B cell (primary cell): ENCODE results near the gene TXNRD1. TPM values are rescaled to one million over a fixed set of nuclear protein-coding genes. Genes with fewer than 3 reads are reported as not detected.

Experiments
- ATAC-seq: fragments of 200-7000 bp; cut with Tn5 transposase; one replicate; pipeline ENCODE4 v1.10.0; 2021; ENCODE audit warnings: low read depth, mild to moderate bottlenecking, moderate number of reproducible peaks, moderate library complexity
- CTCF ChIA-PET: fragments of 350-600 bp; sonication (Branson Sonifier 250); formaldehyde crosslinking; loops from one replicate; lab custom pipeline; 2021; ENCODE audit warnings: antibody characterized with exemption, inconsistent platforms; lab: Charles Lee
- POLR2A ChIA-PET: fragments of 350-600 bp; sonication (Branson Sonifier 250); formaldehyde crosslinking; loops from one replicate; lab custom pipeline; 2021; ENCODE audit warnings: antibody characterized with exemption; lab: Charles Lee
- DNase-seq: peaks from one replicate; pipeline ENCODE4 v3.0.0; 2013
- H2AFZ ChIP-seq: 2 replicates; pipeline ENCODE4 v1.6.1; 2012; ENCODE audit warnings: mild to moderate bottlenecking, low read depth, low read length; ENCODE audit not compliant: insufficient read depth, poor library complexity, severe bottlenecking
- H3K27ac ChIP-seq, 2 donors: 1 replicate in 1 of 2; 2 replicates in 1 of 2; pipeline ENCODE4 v1.5.1; 2012 to 2013; ENCODE audit warnings: low read length in 2 of 2, mild to moderate bottlenecking in 2 of 2, moderate library complexity in 1 of 2
- H3K27me3 ChIP-seq, 4 experiments: fragments of 200-600 bp in 1 of 4; sonication (generic) in 1 of 4; replicated peaks in 1 of 4; 1 replicate in 2 of 4; 2 replicates in 2 of 4; pipeline versions ENCODE4 v1.6.1 to v1.7.0; 2013 to 2016; ENCODE audit warnings: low read length in 3 of 4, mild to moderate bottlenecking in 2 of 4, mixed read lengths in 1 of 4, moderate library complexity in 1 of 4; ENCODE audit not compliant: insufficient read depth in 4 of 4, control insufficient read depth in 3 of 4; ENCODE audit errors: control extremely low read depth in 1 of 4
- H3K36me3 ChIP-seq, 2 experiments: replicated peaks in 1 of 2; 1 replicate in 1 of 2; 2 replicates in 1 of 2; pipeline versions ENCODE4 v1.6.1 to v1.7.1; 2013; ENCODE audit warnings: low read length in 1 of 2; ENCODE audit not compliant: insufficient read depth in 2 of 2, control insufficient read depth in 1 of 2; ENCODE audit errors: control extremely low read depth in 1 of 2, extremely low read depth in 1 of 2
- H3K4me1 ChIP-seq, 2 donors: fragments of 200-600 bp in 1 of 2; sonication (generic) in 1 of 2; 1 replicate in 1 of 2; 2 replicates in 1 of 2; pipeline versions ENCODE4 v1.5.1 to v1.6.1; 2013 to 2017; ENCODE audit warnings: low read length in 2 of 2; ENCODE audit not compliant: control insufficient read depth in 2 of 2, insufficient read depth in 2 of 2
- H3K4me2 ChIP-seq: replicated peaks from 2 replicates; pipeline ENCODE3; 2012; ENCODE audit warnings: mild to moderate bottlenecking, low read depth, low read length; ENCODE audit not compliant: poor library complexity, severe bottlenecking
- H3K4me3 ChIP-seq, 5 experiments: fragments of 200-600 bp in 1 of 5; sonication (generic) in 1 of 5; 1 replicate in 3 of 5; 2 replicates in 2 of 5; pipeline versions ENCODE4 v1.5.1 to v1.7.0; 2011 to 2016; ENCODE audit warnings: low read length in 4 of 5, mild to moderate bottlenecking in 4 of 5, low read depth in 2 of 5, control low read depth in 1 of 5, moderate library complexity in 1 of 5; ENCODE audit not compliant: insufficient read depth in 1 of 5; ENCODE audit errors: control extremely low read depth in 1 of 5, extremely low read depth in 1 of 5
- H3K79me2 ChIP-seq: fragments of 200-600 bp; sonication (generic); one replicate; pipeline ENCODE4 v1.6.0; 2016; ENCODE audit warnings: low read length; ENCODE audit not compliant: control insufficient read depth, insufficient read depth
- H3K9ac ChIP-seq: fragments of 200-600 bp; sonication (generic); 2 replicates; pipeline ENCODE4 v1.6.1; 2017; ENCODE audit warnings: mild to moderate bottlenecking, low read length, moderate library complexity
- H3K9me3 ChIP-seq, 3 donors: one replicate each; pipeline versions ENCODE4 v1.6.1 to v1.7.1; 2013; ENCODE audit warnings: low read length in 2 of 3; ENCODE audit not compliant: control insufficient read depth in 2 of 3, insufficient read depth in 1 of 3; ENCODE audit errors: control extremely low read depth in 1 of 3
- H4K20me1 ChIP-seq: 2 replicates; pipeline ENCODE4 v1.6.0; 2012; ENCODE audit warnings: mild to moderate bottlenecking, low read length; ENCODE audit not compliant: insufficient read depth, control insufficient read depth, poor library complexity, severe bottlenecking
- H3K27ac Mint-ChIP-seq: one replicate; pipeline ENCODE4 v1.8.0; 2021; ENCODE audit warnings: mixed read lengths
- H3K27me3 Mint-ChIP-seq: one replicate; pipeline ENCODE4 v1.8.0; 2021; ENCODE audit warnings: mixed read lengths
- H3K4me1 Mint-ChIP-seq: one replicate; pipeline ENCODE4 v1.8.0; 2021; ENCODE audit warnings: mixed read lengths
- H3K4me3 Mint-ChIP-seq: one replicate; pipeline ENCODE4 v1.8.0; 2021; ENCODE audit warnings: mixed read lengths
- H3K9me3 Mint-ChIP-seq: one replicate; pipeline ENCODE4 v1.8.0; 2022; ENCODE audit warnings: mixed read lengths; ENCODE audit not compliant: insufficient read depth
- CTCF ChIP-seq: fragments of 200-600 bp; IDR thresholded peaks from one replicate; pipeline ENCODE4 v1.8.0; 2022; ENCODE audit warnings: antibody characterized with exemption, mild to moderate bottlenecking
- EZH2 ChIP-seq: IDR thresholded peaks from 2 replicates; pipeline ENCODE4 v1.6.1; 2012; ENCODE audit warnings: borderline replicate concordance, low read depth, mild to moderate bottlenecking, moderate library complexity, low read length; ENCODE audit not compliant: insufficient read depth, poor library complexity, severe bottlenecking
- WGBS: methylation state at CpG from one replicate; pipeline ENCODE4 v1.1.5; 2013; ENCODE audit warnings: missing lambda C conversion rate; ENCODE audit not compliant: insufficient coverage; 5-methylcytosine and 5-hydroxymethylcytosine counted together
- intact Hi-C: fragments of 100-400 bp; cut with micrococcal nuclease; formaldehyde crosslinking; loops from one replicate; pipeline ENCODE4 v1.10.0; 2022
- polyA plus RNA-seq: library from polyadenylated mRNA; depleted of rRNA; stranded (reverse); fragments of >200 nt; gene quantifications from 2 replicates; pipeline ENCODE4 v1.2.3, GENCODE V29; 2012
- total RNA-seq, 2 donors: library from RNA; stranded (reverse); fragments of 120-200 nt in 1 of 2; gene quantifications; 1 replicate in 1 of 2; 2 replicates in 1 of 2; pipeline versions ENCODE4 v1.2.3 to v1.2.4, GENCODE V29; 2013 to 2022

Gene TXNRD1
- total and polyA plus RNA-seq, 2 donors (not counting 1 experiment from before 2014, with no cell fraction given): 10.1 to 44.6 TPM

DNA sequence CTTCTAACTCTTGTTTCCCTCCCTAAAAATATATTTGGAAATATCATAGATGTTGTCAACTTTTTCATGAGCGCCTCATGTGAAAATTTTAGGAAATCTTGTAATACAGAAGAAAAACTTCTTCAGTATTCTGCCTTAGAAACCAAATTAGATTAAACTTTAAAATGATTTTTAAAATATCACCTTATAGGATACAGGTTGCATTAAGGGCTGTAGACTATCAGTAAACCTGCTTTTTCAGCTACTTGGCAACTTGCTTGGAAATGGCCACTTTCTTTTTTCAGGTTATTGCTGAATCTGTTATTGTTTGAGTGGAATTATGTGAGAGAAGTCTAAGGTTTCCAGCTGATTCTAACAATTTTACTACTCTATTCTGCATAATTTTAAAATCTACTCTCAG is 97.1 kb downstream of the TXNRD1 start:
- ChIA-PET POLR2A (no interaction called here), CTCF (interaction anchor here (1.1 kb wide), 2 partner anchors 9 to 97 kb away, joined by 3 to 4 read pairs; partner anchors contain the start of gene TXNRD1)
- H3K9me3 ChIP-seq: no peaks in the 10 kb centered on the region
- Mint-ChIP-seq H3K9me3 (no peaks in the 10 kb centered on the region), H3K4me3 (no peak overlapping the region), H3K27ac (no peak overlapping the region), H3K4me1 (peaks cover under 1% of the 10 kb centered on the region), H3K27me3 (no peaks in the 10 kb centered on the region)
- H3K4me3 ChIP-seq: no peak overlapping the region
- WGBS: no CpG with 5 or more reads among the region's 1 CpG
- H3K79me2 ChIP-seq: peaks cover 16% of the 10 kb centered on the region
- DNase-seq (no peak), ATAC-seq (no peak)
- peaks cover 8 to 39% of the 10 kb centered on the region in 2 experiments for H3K36me3 ChIP-seq
- peaks cover 5% of the 10 kb centered on the region for H4K20me1 ChIP-seq
- intact Hi-C loops: no loop called here
- H3K27ac ChIP-seq: no peak overlapping the region
- no peaks in the 10 kb centered on the region for H3K4me1 ChIP-seq
- H3K4me2 ChIP-seq: no peak overlapping the region
- H3K27me3 ChIP-seq: no peaks in the 10 kb centered on the region
- TF ChIP-seq EZH2 (no peak), CTCF (no peak)
- no peak overlapping the region for H2AFZ ChIP-seq
- no peak overlapping the region for H3K9ac ChIP-seq

DNA sequence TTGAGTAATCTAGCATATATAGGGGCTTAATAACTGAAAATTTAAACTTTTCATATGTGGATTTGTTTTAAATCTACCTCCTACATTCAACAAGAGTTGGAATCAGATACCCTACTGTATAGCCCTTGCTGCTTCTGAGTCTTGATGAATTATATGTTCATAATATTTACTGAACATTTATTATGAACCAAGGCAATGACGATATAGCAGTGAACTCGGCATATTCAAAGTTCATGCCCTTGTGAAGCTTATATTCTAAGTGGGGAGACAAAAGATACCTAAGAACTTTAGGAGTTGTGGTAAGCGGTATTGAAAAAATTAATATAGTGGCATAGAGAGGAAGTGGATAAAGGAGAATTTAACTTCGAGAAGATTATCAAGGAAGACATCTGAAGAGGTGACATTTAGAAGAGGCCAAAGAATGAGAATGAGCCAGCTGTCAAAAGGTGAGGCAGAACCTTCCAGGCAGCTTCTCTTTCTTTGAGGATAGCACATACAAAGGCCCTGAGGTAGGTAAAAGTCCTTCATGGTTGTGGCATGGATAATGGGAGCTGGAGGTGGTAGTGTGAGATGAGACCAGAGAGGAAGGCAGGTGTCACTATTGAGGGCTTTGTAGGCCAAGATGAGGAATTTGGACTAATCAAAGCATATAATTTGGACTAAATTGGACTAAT is 98.1 kb downstream of the TXNRD1 start:
- DNase-seq: no peak
- Histone ChIP-seq H3K9me3 (no peaks in the 10 kb centered on the region), H3K4me2 (no peak overlapping the region), H3K79me2 (peaks cover 8% of the 10 kb centered on the region), H2AFZ (no peak overlapping the region), H3K9ac (no peak overlapping the region), H3K27me3 (no peaks in the 10 kb centered on the region), H3K4me1 (no peaks in the 10 kb centered on the region), H3K27ac (no peak overlapping the region), H3K4me3 (no peak overlapping the region), H3K36me3 (peaks cover 8 to 44% of the 10 kb centered on the region in 2 experiments), H4K20me1 (no peaks in the 10 kb centered on the region)
- 89% methylated on average over 3 of the region's 4 CpGs for WGBS
- Mint-ChIP-seq H3K27ac (no peak overlapping the region), H3K4me1 (no peaks in the 10 kb centered on the region), H3K27me3 (no peaks in the 10 kb centered on the region), H3K9me3 (no peaks in the 10 kb centered on the region), H3K4me3 (no peak overlapping the region)
- POLR2A ChIA-PET: no interaction called here
- intact Hi-C loops: no loop called here
- ATAC-seq: no peak
- TF ChIP-seq EZH2 (no peak), CTCF (no peak)
- CTCF ChIA-PET: interaction anchor here (0.9 to 1.1 kb wide), 2 partner anchors 98 to 739 kb away, joined by 3 to 4 read pairs; partner anchors contain the start of gene TXNRD1
